Uterus (tissue), 2 donors: ENCODE data around the gene KCNG2.

ENCODE experiments used
- POLR2A ChIP-seq, 2 donors: fragments of 450-650 bp; IDR thresholded peaks; one replicate each; pipeline ENCODE4 v1.6.1; 2016; ENCODE audit warnings: antibody characterized with exemption in 2 of 2, mild to moderate bottlenecking in 1 of 2, moderate library complexity in 1 of 2
- TF ChIP-seq, protein P1 (sequence below), 4 experiments: fragments of 200-600 bp in 2 of 4; fragments of 450-650 bp in 2 of 4; sonication (generic) in 2 of 4; IDR thresholded peaks; one replicate each; pipeline ENCODE4 v1.5.1; 2016 to 2019; ENCODE audit warnings: antibody characterized with exemption in 4 of 4, mild to moderate bottlenecking in 2 of 4, moderate library complexity in 1 of 4

DNA sequence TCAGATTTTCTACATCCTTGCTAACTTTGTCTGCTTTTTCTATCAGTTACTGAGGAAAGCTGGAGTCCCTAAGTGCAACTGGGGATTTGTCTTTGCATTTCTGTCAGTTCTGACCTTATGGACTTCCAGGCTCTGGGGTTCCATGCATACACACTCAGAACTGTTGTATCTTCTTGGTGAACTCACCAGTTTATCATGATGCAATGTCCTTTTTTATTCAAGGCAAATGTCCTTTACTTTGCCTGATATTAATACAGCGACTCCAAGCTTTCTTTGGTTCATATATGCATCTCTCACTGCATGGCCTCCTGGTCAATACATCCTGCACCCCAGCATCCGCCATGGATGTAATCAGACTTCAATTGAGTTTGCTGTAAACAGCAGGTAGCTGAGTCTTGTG, 109.0 kb downstream of the KCNG2 start:
- TF ChIP-seq, protein P1, sequence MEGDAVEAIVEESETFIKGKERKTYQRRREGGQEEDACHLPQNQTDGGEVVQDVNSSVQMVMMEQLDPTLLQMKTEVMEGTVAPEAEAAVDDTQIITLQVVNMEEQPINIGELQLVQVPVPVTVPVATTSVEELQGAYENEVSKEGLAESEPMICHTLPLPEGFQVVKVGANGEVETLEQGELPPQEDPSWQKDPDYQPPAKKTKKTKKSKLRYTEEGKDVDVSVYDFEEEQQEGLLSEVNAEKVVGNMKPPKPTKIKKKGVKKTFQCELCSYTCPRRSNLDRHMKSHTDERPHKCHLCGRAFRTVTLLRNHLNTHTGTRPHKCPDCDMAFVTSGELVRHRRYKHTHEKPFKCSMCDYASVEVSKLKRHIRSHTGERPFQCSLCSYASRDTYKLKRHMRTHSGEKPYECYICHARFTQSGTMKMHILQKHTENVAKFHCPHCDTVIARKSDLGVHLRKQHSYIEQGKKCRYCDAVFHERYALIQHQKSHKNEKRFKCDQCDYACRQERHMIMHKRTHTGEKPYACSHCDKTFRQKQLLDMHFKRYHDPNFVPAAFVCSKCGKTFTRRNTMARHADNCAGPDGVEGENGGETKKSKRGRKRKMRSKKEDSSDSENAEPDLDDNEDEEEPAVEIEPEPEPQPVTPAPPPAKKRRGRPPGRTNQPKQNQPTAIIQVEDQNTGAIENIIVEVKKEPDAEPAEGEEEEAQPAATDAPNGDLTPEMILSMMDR (IDR thresholded peaks at IDR 0.05): no peak
- no peak for TF ChIP-seq POLR2A (IDR thresholded peaks at IDR 0.05)
